ENCODE measurements around the gene ALPI.

ALPI gene

GRCh38 chr2:232454630-232455029 is 1.3 kb upstream of the ALPI start:
- Histone ChIP-seq H4K20me1 (ENCODE audit: insufficient read depth, low read length) (no peaks in the 10 kb centered on the region), H3K9ac (ENCODE audit: low read length) (no peak overlapping the region), H3K4me3 (ENCODE audit: low read length) (no peak overlapping the region), H3K27ac (ENCODE audit: low read length) (no peak overlapping the region), H3K27me3 (ENCODE audit: low read depth, low read length) (no peaks in the 10 kb centered on the region), H2AFZ (ENCODE audit: low read depth, low read length) (no peak overlapping the region), H3K79me2 (ENCODE audit: low read length) (no peaks in the 10 kb centered on the region), H3K9me3 (ENCODE audit: insufficient read depth, low read length) (no peaks in the 10 kb centered on the region), H3K4me2 (ENCODE audit: low read length) (no peak overlapping the region), H3K36me3 (replicated peaks; ENCODE audit: low read depth, low read length) (no peaks in the 10 kb centered on the region), H3K4me1 (ENCODE audit: low read length) (no peaks in the 10 kb centered on the region)
- TF ChIP-seq EZH2phosphoT487 (IDR thresholded peaks at IDR 0.05; ENCODE audit: low read depth): no peak
- TF ChIP-seq, protein P1, sequence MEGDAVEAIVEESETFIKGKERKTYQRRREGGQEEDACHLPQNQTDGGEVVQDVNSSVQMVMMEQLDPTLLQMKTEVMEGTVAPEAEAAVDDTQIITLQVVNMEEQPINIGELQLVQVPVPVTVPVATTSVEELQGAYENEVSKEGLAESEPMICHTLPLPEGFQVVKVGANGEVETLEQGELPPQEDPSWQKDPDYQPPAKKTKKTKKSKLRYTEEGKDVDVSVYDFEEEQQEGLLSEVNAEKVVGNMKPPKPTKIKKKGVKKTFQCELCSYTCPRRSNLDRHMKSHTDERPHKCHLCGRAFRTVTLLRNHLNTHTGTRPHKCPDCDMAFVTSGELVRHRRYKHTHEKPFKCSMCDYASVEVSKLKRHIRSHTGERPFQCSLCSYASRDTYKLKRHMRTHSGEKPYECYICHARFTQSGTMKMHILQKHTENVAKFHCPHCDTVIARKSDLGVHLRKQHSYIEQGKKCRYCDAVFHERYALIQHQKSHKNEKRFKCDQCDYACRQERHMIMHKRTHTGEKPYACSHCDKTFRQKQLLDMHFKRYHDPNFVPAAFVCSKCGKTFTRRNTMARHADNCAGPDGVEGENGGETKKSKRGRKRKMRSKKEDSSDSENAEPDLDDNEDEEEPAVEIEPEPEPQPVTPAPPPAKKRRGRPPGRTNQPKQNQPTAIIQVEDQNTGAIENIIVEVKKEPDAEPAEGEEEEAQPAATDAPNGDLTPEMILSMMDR (IDR thresholded peaks at IDR 0.05; ENCODE audit: low read depth, low read length): no peak

DNA sequence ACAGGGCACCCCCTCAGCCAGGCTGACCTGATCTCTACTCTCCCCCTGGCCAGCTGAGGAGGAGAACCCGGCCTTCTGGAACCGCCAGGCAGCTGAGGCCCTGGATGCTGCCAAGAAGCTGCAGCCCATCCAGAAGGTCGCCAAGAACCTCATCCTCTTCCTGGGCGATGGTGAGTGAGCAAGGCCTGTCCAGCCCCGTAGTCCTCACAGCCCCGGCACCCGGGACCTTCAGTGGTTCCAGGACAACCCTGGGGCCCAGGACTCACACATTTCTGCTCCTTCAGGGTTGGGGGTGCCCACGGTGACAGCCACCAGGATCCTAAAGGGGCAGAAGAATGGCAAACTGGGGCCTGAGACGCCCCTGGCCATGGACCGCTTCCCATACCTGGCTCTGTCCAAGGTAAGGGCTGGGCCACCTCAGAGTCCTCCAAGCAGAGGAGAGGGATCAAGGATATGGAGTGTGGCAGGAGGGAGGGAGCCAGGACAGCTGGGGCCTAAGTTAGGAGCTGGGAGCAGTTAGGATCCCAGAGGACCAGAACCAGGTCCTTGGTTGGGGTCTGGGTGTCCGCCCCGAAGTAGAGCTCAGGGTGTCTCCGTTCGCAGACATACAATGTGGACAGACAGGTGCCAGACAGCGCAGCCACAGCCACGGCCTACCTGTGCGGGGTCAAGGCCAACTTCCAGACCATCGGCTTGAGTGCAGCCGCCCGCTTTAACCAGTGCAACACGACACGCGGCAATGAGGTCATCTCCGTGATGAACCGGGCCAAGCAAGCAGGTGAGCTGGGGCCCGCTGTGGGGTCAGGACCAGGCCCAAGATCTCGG is 555 bp downstream of the ALPI start:
- Histone ChIP-seq H3K36me3 (replicated peaks; ENCODE audit: low read depth, low read length) (no peaks in the 10 kb centered on the region), H4K20me1 (ENCODE audit: insufficient read depth, low read length) (no peaks in the 10 kb centered on the region), H3K27me3 (ENCODE audit: low read depth, low read length) (no peaks in the 10 kb centered on the region), H3K27ac (ENCODE audit: low read length) (no peak overlapping the region), H2AFZ (ENCODE audit: low read depth, low read length) (no peak overlapping the region), H3K9ac (ENCODE audit: low read length) (no peak overlapping the region), H3K4me3 (ENCODE audit: low read length) (no peak overlapping the region), H3K79me2 (ENCODE audit: low read length) (no peaks in the 10 kb centered on the region), H3K4me1 (ENCODE audit: low read length) (no peaks in the 10 kb centered on the region), H3K4me2 (ENCODE audit: low read length) (no peak overlapping the region), H3K9me3 (ENCODE audit: insufficient read depth, low read length) (no peaks in the 10 kb centered on the region)
- TF ChIP-seq, protein P1 (IDR thresholded peaks at IDR 0.05; ENCODE audit: low read depth, low read length): no peak
- TF ChIP-seq EZH2phosphoT487 (IDR thresholded peaks at IDR 0.05; ENCODE audit: low read depth): no peak

- Histone ChIP-seq H3K79me2 (ENCODE audit: low read length) (no peaks in the 10 kb centered on the region), H3K27ac (ENCODE audit: low read length) (no peak overlapping the region), H3K36me3 (replicated peaks; ENCODE audit: low read depth, low read length) (no peaks in the 10 kb centered on the region), H2AFZ (ENCODE audit: low read depth, low read length) (no peak overlapping the region), H4K20me1 (ENCODE audit: insufficient read depth, low read length) (no peaks in the 10 kb centered on the region), H3K9me3 (ENCODE audit: insufficient read depth, low read length) (no peaks in the 10 kb centered on the region), H3K4me1 (ENCODE audit: low read length) (no peaks in the 10 kb centered on the region), H3K9ac (ENCODE audit: low read length) (no peak overlapping the region), H3K4me3 (ENCODE audit: low read length) (no peak overlapping the region), H3K4me2 (ENCODE audit: low read length) (no peak overlapping the region), H3K27me3 (ENCODE audit: low read depth, low read length) (no peaks in the 10 kb centered on the region)
- TF ChIP-seq, protein P1 (IDR thresholded peaks at IDR 0.05; ENCODE audit: low read depth, low read length): no peak
- no peak for TF ChIP-seq EZH2phosphoT487 (IDR thresholded peaks at IDR 0.05; ENCODE audit: low read depth)
Measured at GRCh38 chr2:232457121-232458011, 1.4 kb downstream of the ALPI start.

DNA sequence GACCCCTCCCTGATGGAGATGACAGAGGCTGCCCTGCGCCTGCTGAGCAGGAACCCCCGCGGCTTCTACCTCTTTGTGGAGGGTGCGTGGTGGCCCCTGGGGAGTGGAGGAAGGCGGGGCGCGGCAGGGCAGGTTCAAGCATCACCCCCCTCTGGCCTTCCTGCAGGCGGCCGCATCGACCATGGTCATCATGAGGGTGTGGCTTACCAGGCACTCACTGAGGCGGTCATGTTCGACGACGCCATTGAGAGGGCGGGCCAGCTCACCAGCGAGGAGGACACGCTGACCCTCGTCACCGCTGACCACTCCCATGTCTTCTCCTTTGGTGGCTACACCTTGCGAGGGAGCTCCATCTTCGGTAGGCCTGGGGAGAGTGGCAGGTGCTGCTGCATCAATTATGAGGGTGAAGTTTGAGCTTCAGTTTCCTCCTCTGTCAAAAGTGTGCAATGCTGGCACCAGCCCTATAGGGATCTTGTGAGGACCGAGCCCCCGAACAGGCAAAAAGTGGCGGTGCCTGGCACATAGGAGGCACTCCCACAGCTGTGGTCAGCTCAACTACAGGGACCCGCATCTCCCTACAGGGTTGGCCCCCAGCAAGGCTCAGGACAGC is 2.2 kb downstream of the ALPI start:
- Histone ChIP-seq H3K79me2 (ENCODE audit: low read length) (no peaks in the 10 kb centered on the region), H4K20me1 (ENCODE audit: insufficient read depth, low read length) (no peaks in the 10 kb centered on the region), H2AFZ (ENCODE audit: low read depth, low read length) (no peak overlapping the region), H3K9ac (ENCODE audit: low read length) (no peak overlapping the region), H3K27ac (ENCODE audit: low read length) (no peak overlapping the region), H3K36me3 (replicated peaks; ENCODE audit: low read depth, low read length) (no peaks in the 10 kb centered on the region), H3K4me2 (ENCODE audit: low read length) (no peak overlapping the region), H3K9me3 (ENCODE audit: insufficient read depth, low read length) (no peaks in the 10 kb centered on the region), H3K4me1 (ENCODE audit: low read length) (no peaks in the 10 kb centered on the region), H3K27me3 (ENCODE audit: low read depth, low read length) (no peaks in the 10 kb centered on the region), H3K4me3 (ENCODE audit: low read length) (no peak overlapping the region)
- no peak for TF ChIP-seq EZH2phosphoT487 (IDR thresholded peaks at IDR 0.05; ENCODE audit: low read depth)
- TF ChIP-seq, protein P1 (IDR thresholded peaks at IDR 0.05; ENCODE audit: low read depth, low read length): no peak
